ENCODE results near the gene C10orf88.
"Not testable (repeated sequence)": the region's sequence is repeated elsewhere in the genome, so short reads cannot be mapped to it uniquely, and the experiment has no call there.

Gene C10orf88

GRCh38 chr10:122931088-122931906 is 22.7 kb downstream of the C10orf88 start:
- H3K4me3 ChIP-seq (ENCODE audit: low read length): no peak overlapping the region
- no peak for TF ChIP-seq ZNF274 (IDR thresholded peaks at IDR 0.05; ENCODE audit: low read depth, low read length)

- no peak for TF ChIP-seq ZNF274 (IDR thresholded peaks at IDR 0.05; ENCODE audit: low read depth, low read length)
- no peak overlapping the region for H3K4me3 ChIP-seq (ENCODE audit: low read length)
Measured at GRCh38 chr10:122930140-122930539, 23.9 kb downstream of the C10orf88 start.

GRCh38 chr10:122915700-122916099 is 38.3 kb downstream of the C10orf88 start:
- TF ChIP-seq ZNF274 (IDR thresholded peaks at IDR 0.05; ENCODE audit: low read depth, low read length): no peak
- no peak overlapping the region for H3K4me3 ChIP-seq (ENCODE audit: low read length)

GRCh38 chr10:122911889-122912484 is 42.0 kb downstream of the C10orf88 start:
- TF ChIP-seq ZNF274 (IDR thresholded peaks at IDR 0.05; ENCODE audit: low read depth, low read length): no peak

GRCh38 chr10:122910310-122910709 is 43.7 kb downstream of the C10orf88 start, which contains the start of gene FAM24A:
TSS of gene FAM24A (plus strand) at chr10:122910610. CDS start at chr10:122911635, 1,025 bp downstream.
- no peak within 1 kb of the TSS for H3K4me3 ChIP-seq (ENCODE audit: low read length)
- no peak for TF ChIP-seq ZNF274 (IDR thresholded peaks at IDR 0.05; ENCODE audit: low read depth, low read length)

More at GRCh38 chr10:122911889-122912484, 42.0 kb downstream of the C10orf88 start:
- H3K4me3 ChIP-seq (ENCODE audit: low read length): no peak overlapping the region

GRCh38 chr10:122903861-122904260 is 50.2 kb downstream of the C10orf88 start:
- H3K4me3 ChIP-seq (ENCODE audit: low read length): not testable (repeated sequence)

GRCh38 chr10:122894261-122894944 is 59.6 kb downstream of the C10orf88 start:
- no peak for TF ChIP-seq ZNF274 (IDR thresholded peaks at IDR 0.05; ENCODE audit: low read depth, low read length)
- H3K4me3 ChIP-seq (ENCODE audit: low read length): no peak overlapping the region

- no peak overlapping the region for H3K4me3 ChIP-seq (ENCODE audit: low read length)
- TF ChIP-seq ZNF274 (IDR thresholded peaks at IDR 0.05; ENCODE audit: low read depth, low read length): no peak
Measured at GRCh38 chr10:122884166-122884565, 69.9 kb downstream of the C10orf88 start.

- no peak overlapping the region for H3K4me3 ChIP-seq (ENCODE audit: low read length)
- no peak for TF ChIP-seq ZNF274 (IDR thresholded peaks at IDR 0.05; ENCODE audit: low read depth, low read length)
Measured at GRCh38 chr10:122882766-122883165, 71.3 kb downstream of the C10orf88 start.

All from GM08714 (cell line).